HUES64 (cell line): ENCODE data around the gene MRM1. TPM values are rescaled to one million over a fixed set of nuclear protein-coding genes. Genes with fewer than 3 reads are reported as not detected.

ENCODE experiments used
- H3K27ac ChIP-seq: 2 replicates; pipeline ENCODE4 v1.7.0; 2013; ENCODE audit warnings: low read depth, low read length, inconsistent platforms
- H3K27me3 ChIP-seq: 2 replicates; pipeline ENCODE4 v1.6.1; 2013; ENCODE audit warnings: mild to moderate bottlenecking, low read length; ENCODE audit not compliant: insufficient read depth
- H3K36me3 ChIP-seq: 2 replicates; pipeline ENCODE4 v1.6.1; 2013; ENCODE audit warnings: mild to moderate bottlenecking, low read length; ENCODE audit not compliant: insufficient read depth
- H3K4me1 ChIP-seq: 2 replicates; pipeline ENCODE4 v1.6.1; 2013; ENCODE audit warnings: mild to moderate bottlenecking, low read length, moderate library complexity; ENCODE audit not compliant: insufficient read depth
- H3K4me3 ChIP-seq: 2 replicates; pipeline ENCODE4 v1.5.1; 2013; ENCODE audit warnings: mild to moderate bottlenecking, low read length, moderate library complexity
- H3K9ac ChIP-seq: 2 replicates; pipeline ENCODE4 v1.6.1; 2013; ENCODE audit warnings: mild to moderate bottlenecking, low read depth, low read length
- H3K9me3 ChIP-seq: 2 replicates; pipeline ENCODE4 v1.6.1; 2013; ENCODE audit warnings: low read depth, low read length; ENCODE audit not compliant: insufficient read depth
- WGBS: fragments of 150-250, 120-280 bp; methylation state at CpG from one replicate; pipeline ENCODE4 v1.1.7; 2013; ENCODE audit warnings: missing lambda C conversion rate; 5-methylcytosine and 5-hydroxymethylcytosine counted together
- polyA plus RNA-seq, 2 experiments: library from polyadenylated mRNA; stranded (reverse); fragments of 50-300 nt; gene quantifications; one replicate each; pipeline ENCODE4 v1.2.3, GENCODE V29; 2013

MRM1 gene, protein sequence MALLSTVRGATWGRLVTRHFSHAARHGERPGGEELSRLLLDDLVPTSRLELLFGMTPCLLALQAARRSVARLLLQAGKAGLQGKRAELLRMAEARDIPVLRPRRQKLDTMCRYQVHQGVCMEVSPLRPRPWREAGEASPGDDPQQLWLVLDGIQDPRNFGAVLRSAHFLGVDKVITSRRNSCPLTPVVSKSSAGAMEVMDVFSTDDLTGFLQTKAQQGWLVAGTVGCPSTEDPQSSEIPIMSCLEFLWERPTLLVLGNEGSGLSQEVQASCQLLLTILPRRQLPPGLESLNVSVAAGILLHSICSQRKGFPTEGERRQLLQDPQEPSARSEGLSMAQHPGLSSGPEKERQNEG
- 5.0 TPM for polyA plus RNA-seq (2013, experiment 1 of 2)
- polyA plus RNA-seq (2013, experiment 2 of 2): 4.5 TPM

DNA sequence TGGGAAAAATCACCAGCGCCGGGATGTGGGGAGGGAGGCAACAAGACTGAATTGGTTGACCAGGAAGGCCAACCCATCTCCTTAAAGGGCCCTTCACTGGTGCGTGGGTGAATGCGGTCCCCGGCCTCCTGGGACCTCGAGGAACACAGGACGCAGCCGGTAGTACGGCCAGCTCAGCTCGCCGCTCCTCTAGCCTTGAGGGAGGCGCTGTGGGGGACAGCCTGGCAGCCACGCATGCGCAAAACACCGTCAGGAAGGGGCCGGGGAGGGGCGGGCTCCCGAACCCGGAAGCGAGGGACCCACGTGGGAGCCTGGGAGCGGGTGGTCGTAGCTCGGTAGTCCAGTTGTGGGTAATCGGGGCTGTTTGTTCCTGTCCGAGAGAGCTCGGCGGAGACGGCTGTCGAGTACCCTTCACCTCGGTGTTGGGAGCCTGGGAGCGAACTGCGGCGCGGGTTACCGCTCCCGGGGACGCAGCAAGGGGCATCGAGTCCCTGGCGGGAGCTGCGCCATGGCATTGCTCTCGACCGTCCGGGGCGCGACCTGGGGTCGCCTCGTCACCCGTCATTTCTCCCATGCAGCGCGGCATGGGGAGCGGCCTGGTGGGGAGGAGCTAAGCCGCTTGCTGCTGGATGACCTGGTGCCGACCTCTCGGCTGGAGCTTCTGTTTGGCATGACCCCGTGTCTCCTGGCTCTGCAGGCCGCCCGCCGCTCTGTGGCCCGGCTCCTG lies at the start of gene MRM1:
Gene MRM1, plus strand, starts transcription at position 281 of the 727 bp plus-strand sequence. Its CDS starts 228 bp downstream, at position 509.
- H3K4me3 ChIP-seq: peak within 1 kb of the TSS; percentile 70
- peaks cover 17% of the 10 kb centered on the region for H3K4me1 ChIP-seq
- H3K36me3 ChIP-seq: peaks cover 30% of the 10 kb centered on the region
- under 1% methylated on average over 60 of the region's 60 CpGs for WGBS
- peak within 1 kb of the TSS; percentile 77 for H3K9ac ChIP-seq
- no peaks in the 10 kb centered on the region; the same call in 1 of the 2 replicates for H3K27me3 ChIP-seq
- H3K9me3 ChIP-seq: no peaks in the 10 kb centered on the region
- peak within 1 kb of the TSS; percentile 78 for H3K27ac ChIP-seq

DNA sequence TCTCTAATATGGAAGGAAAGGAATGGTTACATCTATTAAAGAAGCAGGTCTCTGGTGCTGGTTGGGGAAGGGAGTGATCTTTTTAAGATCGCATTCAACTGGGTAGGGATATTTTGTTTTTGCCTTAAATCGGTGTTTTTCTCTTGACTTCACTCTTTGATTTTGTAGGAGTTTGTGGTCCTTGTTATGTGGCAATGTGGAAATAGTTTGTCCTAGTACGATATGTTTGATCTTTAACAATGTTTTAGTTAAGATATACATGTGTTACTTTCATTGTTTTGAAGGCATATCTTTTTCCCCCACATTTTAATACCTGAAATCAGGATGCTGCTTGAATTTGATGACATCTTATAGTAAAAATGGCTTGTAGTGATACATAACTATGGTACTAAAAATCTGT lies 47.9 kb upstream of the MRM1 start:
- no peak overlapping the region for H3K27ac ChIP-seq
- no peaks in the 10 kb centered on the region for H3K4me1 ChIP-seq
- H3K4me3 ChIP-seq: no peak overlapping the region
- WGBS: 97% methylated on average over 3 of the region's 3 CpGs
- no peaks in the 10 kb centered on the region for H3K9me3 ChIP-seq
- H3K36me3 ChIP-seq: peaks cover 40% of the 10 kb centered on the region
- no peak overlapping the region for H3K9ac ChIP-seq
- no peaks in the 10 kb centered on the region for H3K27me3 ChIP-seq

DNA sequence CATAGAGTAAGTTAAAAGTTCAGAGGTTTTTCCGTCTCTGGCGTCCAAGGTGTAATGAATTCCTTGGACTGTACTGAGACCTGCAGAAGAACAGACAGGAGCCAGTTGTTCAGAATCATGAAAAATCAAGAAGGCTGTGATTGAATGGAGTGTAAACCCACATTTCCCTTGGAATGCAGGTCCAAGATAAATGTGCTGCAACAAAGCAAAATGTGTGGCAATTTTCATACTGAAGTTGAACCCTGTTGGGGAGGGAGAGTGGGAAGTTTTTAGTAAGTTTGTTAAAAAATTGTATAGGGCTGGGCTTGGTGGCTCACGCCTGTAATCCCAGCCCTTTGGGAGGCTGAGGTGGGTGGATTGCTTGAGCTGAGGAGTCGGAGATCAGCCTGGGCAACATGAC lies 35.3 kb upstream of the MRM1 start:
- WGBS: 92% methylated on average over 3 of the region's 4 CpGs
- Histone ChIP-seq H3K4me1 (no peaks in the 10 kb centered on the region), H3K9ac (no peak overlapping the region), H3K9me3 (no peaks in the 10 kb centered on the region), H3K27me3 (no peaks in the 10 kb centered on the region), H3K27ac (no peak overlapping the region), H3K4me3 (no peak overlapping the region), H3K36me3 (peaks cover 83% of the 10 kb centered on the region)

DNA sequence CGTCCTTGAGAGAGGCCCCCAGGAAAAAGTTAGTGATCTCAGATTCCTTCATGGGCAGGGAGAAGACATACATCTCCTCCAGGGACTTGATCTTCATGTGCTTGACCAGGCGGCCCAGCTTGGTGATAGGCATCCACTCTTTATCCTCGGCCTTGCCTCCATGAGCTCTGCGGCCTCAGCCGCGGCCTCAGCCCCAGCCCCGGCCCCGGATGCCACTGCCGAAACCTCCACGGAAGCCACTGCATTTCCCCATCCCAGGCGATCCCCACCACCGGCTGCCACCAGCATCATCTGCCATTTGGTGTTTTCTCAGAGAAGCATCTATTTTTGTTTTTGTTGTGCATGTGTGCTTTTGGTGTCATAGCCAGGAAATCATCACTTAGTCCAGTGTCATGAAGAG lies 26.4 kb upstream of the MRM1 start:
- H3K4me1 ChIP-seq: no peaks in the 10 kb centered on the region
- H3K9me3 ChIP-seq: no peaks in the 10 kb centered on the region
- 95% methylated on average over 12 of the region's 12 CpGs for WGBS
- no peak overlapping the region for H3K4me3 ChIP-seq
- no peak overlapping the region for H3K27ac ChIP-seq
- no peaks in the 10 kb centered on the region for H3K27me3 ChIP-seq
- H3K36me3 ChIP-seq: peaks cover 61% of the 10 kb centered on the region
- H3K9ac ChIP-seq: no peak overlapping the region

DNA sequence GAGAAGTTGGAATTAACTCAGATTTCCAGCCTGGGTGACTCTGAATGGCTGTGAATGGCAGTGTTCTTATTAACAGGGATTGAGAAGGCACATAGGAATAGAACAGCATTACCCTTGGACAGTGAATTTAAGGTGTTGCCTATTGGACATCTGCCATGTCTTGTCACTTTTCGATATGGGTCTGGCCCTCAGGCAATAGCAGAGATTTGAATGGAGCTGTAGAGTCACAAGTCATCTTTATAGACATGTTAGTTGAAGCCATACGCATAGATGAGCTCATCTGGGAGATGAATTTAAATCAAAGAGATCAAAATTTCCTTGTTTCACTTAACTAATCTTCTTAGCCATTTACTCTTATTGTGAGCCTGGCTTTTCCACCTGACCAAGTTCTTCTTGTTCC lies 24.6 kb upstream of the MRM1 start:
- Histone ChIP-seq H3K27ac (no peak overlapping the region), H3K27me3 (no peaks in the 10 kb centered on the region), H3K9ac (no peak overlapping the region), H3K36me3 (peaks cover 65% of the 10 kb centered on the region), H3K9me3 (no peaks in the 10 kb centered on the region), H3K4me1 (no peaks in the 10 kb centered on the region), H3K4me3 (no peak overlapping the region)
- 94% methylated on average over 2 of the region's 2 CpGs for WGBS

DNA sequence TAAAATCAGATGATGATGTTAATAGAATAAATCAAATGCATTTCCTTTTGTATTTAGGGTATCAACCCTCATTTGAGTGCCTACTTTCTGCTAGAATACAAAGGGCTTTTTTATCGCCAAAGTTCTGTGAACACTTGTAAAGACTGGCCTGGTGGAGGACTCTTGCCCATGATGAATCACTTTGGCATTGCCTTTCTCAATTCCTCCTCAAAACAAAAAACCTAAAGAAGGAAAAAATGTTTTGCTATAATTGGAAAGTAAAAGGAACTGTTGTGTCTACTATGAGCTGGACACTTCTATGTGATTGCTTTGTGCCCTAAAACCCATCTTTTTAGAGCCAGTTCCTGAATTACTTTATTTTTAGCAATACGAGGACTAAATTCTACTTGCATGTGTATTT lies 22.7 kb upstream of the MRM1 start:
- H3K4me1 ChIP-seq: no peaks in the 10 kb centered on the region
- 94% methylated on average over 2 of the region's 2 CpGs for WGBS
- no peak overlapping the region for H3K9ac ChIP-seq
- no peak overlapping the region for H3K4me3 ChIP-seq
- no peaks in the 10 kb centered on the region for H3K27me3 ChIP-seq
- no peak overlapping the region for H3K27ac ChIP-seq
- peaks cover 62% of the 10 kb centered on the region for H3K36me3 ChIP-seq
- H3K9me3 ChIP-seq: no peaks in the 10 kb centered on the region

DNA sequence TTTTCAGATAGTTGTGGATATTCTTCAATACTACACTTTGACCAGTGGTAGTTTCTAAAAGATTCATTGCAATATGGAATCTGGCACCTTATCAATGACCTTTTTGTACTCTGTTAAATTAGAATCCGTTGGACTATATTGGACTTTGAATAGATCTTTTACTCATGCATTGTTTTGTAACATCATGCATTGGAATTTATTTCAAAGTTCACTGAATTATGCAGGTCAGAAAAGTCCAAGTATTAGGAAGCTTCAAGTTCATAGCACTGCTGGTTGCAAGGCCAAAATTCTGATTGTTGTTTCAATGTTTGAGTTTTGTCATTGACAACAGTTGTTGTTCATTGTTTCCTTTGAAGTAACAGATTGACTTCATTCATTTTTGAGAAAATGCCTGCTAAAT lies 17.6 kb upstream of the MRM1 start:
- Histone ChIP-seq H3K9ac (no peak overlapping the region), H3K4me3 (no peak overlapping the region), H3K36me3 (peaks cover 88% of the 10 kb centered on the region), H3K27me3 (no peaks in the 10 kb centered on the region), H3K9me3 (no peaks in the 10 kb centered on the region), H3K27ac (no peak overlapping the region), H3K4me1 (no peaks in the 10 kb centered on the region)
- 100% methylated on average over 1 of the region's 1 CpG for WGBS

DNA sequence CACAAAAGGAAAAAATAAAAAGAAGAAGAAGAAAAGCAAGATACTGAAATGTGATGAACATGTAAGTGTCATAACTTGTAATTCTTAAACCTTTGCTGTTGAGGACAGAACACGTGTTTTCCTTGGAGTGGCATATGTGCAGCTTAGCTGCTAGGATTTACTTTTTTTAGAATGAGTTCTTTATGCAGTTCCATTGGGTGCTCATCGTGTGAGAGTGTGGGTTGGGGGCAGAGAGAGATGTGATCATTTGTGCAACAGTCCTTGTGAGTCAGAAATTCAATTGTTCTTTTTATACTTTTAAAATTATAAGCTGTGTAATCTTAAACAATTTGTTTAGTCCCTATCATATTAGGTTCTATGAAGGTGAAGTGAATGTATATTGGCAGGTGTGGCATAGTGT lies 15.2 kb upstream of the MRM1 start:
- no peaks in the 10 kb centered on the region for H3K27me3 ChIP-seq
- no peaks in the 10 kb centered on the region for H3K9me3 ChIP-seq
- no peak overlapping the region for H3K27ac ChIP-seq
- H3K4me1 ChIP-seq: peaks cover 3% of the 10 kb centered on the region; the same call in 1 of the 2 replicates
- no peak overlapping the region for H3K9ac ChIP-seq
- 99% methylated on average over 2 of the region's 2 CpGs for WGBS
- H3K4me3 ChIP-seq: no peak overlapping the region
- H3K36me3 ChIP-seq: peaks cover 79% of the 10 kb centered on the region

DNA sequence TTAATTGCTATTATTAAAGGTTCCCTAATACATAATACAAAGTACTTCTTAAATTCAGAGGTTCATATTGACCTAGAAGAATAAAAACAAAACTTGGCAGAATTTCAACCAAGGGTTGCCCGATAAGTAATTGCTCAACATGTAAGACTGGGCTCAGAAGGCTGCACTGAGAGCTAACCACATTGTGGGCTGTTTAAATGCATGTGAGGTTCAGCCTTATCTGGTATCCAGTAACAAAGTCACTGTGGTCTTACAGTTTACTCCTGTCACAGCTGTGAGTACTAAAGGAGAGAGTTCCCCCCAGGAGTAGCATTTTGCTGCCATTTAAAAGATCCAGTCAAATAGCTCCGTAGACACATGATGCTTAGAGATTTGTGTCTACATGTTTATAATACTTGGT lies 11.3 kb upstream of the MRM1 start:
- Histone ChIP-seq H3K4me3 (no peak overlapping the region), H3K27me3 (no peaks in the 10 kb centered on the region), H3K27ac (no peak overlapping the region), H3K36me3 (peaks cover 52% of the 10 kb centered on the region), H3K9ac (no peak overlapping the region), H3K4me1 (peaks cover 12% of the 10 kb centered on the region), H3K9me3 (no peaks in the 10 kb centered on the region)
- WGBS: 95% methylated on average over 2 of the region's 2 CpGs

DNA sequence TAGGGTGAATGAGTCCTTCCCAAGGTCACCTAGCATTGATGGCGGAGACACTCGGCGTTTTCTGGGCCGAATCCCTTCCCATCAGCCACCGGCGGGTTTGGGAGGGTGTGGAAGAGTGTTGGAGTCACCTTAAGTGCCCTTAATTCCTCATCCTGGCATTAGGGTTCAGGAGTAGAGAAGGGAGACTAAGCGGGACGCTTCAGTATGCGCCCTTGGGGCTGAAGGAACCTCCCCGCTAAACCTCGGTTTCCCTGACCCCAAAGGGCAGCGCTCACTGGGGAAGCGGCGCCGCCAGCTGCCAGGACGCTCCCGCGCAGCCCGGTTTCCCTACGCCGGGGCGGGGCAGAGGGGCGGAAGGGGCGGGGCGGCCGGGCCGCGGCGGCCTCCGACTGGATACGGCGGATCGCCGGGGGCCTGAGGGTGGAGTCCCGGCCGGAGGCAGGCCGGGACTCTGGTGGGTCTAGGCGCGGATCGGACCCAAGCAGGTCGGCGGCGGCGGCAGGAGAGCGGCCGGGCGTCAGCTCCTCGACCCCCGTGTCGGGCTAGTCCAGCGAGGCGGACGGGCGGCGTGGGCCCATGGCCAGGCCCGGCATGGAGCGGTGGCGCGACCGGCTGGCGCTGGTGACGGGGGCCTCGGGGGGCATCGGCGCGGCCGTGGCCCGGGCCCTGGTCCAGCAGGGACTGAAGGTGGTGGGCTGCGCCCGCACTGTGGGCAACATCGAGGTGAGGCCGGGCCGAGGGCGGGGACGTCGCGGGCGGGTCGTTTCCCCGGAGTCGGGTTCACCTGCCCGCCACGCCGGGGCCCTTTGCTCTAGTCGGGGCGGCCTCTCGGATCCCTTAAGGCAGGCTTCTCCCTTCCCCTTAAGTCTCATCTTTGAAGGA lies 9.7 kb upstream of the MRM1 start, which contains the start of gene DHRS11:
Gene DHRS11, plus strand, starts transcription at position 446 of the 882 bp plus-strand sequence. Its CDS starts 131 bp downstream, at position 577.
- peak within 1 kb of the TSS; percentile 90 for H3K4me3 ChIP-seq
- H3K9ac ChIP-seq: peak within 1 kb of the TSS; percentile 82
- WGBS: 5% methylated on average over 87 of the region's 87 CpGs
- H3K4me1 ChIP-seq: peaks cover 12% of the 10 kb centered on the region
- H3K27me3 ChIP-seq: no peaks in the 10 kb centered on the region
- peaks cover 45% of the 10 kb centered on the region for H3K36me3 ChIP-seq
- peak within 1 kb of the TSS; percentile 83; the same call in 1 of the 2 replicates for H3K27ac ChIP-seq
- no peaks in the 10 kb centered on the region for H3K9me3 ChIP-seq
